IgD-negative memory B cell (primary cell): ENCODE measurements around the gene MED15. TPM values are rescaled to one million over a fixed set of nuclear protein-coding genes. Genes with fewer than 3 reads are reported as not detected.
"Not testable (repeated sequence)": the region's sequence is repeated elsewhere in the genome, so short reads cannot be mapped to it uniquely, and the experiment has no call there.

Experiments used
- H3K27ac Mint-ChIP-seq, 3 donors: one replicate each; pipeline ENCODE4 v1.8.0; 2020 to 2022; ENCODE audit warnings: mild to moderate bottlenecking in 3 of 3, mixed read lengths in 3 of 3, moderate library complexity in 1 of 3
- H3K27me3 Mint-ChIP-seq: one replicate; pipeline ENCODE4 v1.8.0; 2021; ENCODE audit warnings: mixed read lengths
- H3K36me3 Mint-ChIP-seq: one replicate; pipeline ENCODE4 v1.8.0; 2020; ENCODE audit warnings: mild to moderate bottlenecking, mixed read lengths
- H3K4me1 Mint-ChIP-seq, 3 donors: one replicate each; pipeline ENCODE4 v1.8.0; 2020 to 2022; ENCODE audit warnings: mixed read lengths in 3 of 3, mild to moderate bottlenecking in 1 of 3
- H3K4me3 Mint-ChIP-seq, 4 donors: one replicate each; pipeline ENCODE4 v1.8.0; 2020 to 2022; ENCODE audit warnings: mild to moderate bottlenecking in 4 of 4, mixed read lengths in 4 of 4, moderate library complexity in 3 of 4
- H3K9me3 Mint-ChIP-seq, 3 donors: one replicate each; pipeline ENCODE4 v1.8.0; 2020 to 2021; ENCODE audit warnings: mixed read lengths in 3 of 3, mild to moderate bottlenecking in 1 of 3
- polyA plus RNA-seq: library from polyadenylated mRNA; unstranded; fragments of 300-500 nt; fragmentation: Illumina TruSeq; gene quantifications from one replicate; pipeline ENCODE4 v1.2.3, GENCODE V29; 2021

MED15 gene
- polyA plus RNA-seq, 1 donor from 2014 or later, result 50.2 TPM

DNA sequence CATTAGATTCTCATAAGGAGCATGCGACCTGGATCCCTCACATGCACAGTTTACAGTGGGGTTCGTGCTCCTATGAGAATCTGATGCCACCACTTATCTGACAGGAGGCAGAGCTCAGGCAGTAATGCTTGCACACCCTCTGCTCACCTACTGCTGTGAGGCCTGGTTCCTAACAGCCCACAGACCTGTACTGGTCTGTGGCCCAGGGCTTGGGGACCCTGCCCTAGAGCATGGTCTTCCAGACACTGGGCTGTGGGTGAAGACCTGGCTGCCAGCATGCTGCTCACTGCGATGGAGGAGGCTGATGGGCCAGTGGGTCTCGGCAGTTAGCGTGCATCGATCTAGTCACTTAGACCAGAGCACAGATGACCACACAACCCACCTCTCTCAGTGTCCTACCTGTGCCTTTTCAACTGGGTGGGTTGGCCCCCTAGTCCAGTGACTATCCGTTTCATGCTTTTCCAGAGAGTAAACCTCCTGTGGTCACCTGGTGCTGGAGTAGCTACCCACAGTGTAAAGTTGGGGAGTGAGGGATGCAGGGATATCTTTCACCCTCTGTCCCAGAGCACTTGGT lies 21.1 kb downstream of the MED15 start:
- Mint-ChIP-seq H3K4me3 (no peak overlapping the region), H3K27ac (no peak overlapping the region), H3K4me1 (peaks cover 23 to 27% (median 26%) of the 10 kb centered on the region in 3 donors), H3K36me3 (peaks cover 6% of the 10 kb centered on the region), H3K27me3 (no peaks in the 10 kb centered on the region), H3K9me3 (no peaks in the 10 kb centered on the region)

DNA sequence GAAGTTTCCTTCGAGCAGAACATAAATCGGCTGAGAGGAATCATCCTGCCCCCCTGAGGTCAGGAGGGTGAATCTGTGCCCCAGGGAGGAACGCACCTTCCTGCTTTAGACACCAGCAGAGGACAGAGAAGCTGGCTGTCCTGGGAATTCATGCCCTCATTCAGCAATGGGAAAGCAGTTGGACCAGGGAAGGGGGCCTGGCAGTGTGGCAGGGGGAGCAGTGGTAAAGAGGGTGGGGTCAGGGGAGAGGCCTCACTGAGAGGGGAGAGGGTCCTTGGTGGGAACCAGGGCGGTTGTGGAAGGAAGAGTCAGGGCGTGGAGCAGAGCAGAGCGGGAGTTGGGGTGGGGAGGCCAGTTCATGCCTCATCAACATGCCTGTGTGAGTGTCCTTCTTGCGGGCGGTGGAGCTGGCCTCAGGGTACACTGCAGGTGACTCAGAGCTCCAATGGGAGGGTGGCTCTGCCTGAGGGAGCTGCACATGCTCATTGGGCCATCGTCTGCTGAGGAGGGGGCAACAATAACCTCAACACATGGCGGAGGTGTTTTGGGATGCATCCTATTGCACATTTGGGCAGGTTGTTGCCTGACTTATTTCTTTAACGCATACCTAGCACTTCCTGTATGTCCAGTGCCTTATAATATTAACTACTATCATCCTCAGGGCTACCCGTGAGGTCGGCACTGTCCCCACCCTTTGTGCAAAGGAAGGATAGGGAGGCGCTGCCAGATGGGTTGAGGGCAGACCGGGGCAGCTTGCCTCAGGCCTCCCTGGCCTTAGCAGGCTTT lies 23.2 kb downstream of the MED15 start:
- peaks cover 10% of the 10 kb centered on the region for H3K36me3 Mint-ChIP-seq
- no peaks in the 10 kb centered on the region for H3K27me3 Mint-ChIP-seq
- H3K27ac Mint-ChIP-seq, result no peak overlapping the region
- H3K4me1 Mint-ChIP-seq, result peaks cover 20 to 25% (median 22%) of the 10 kb centered on the region in 3 donors
- no peaks in the 10 kb centered on the region for H3K9me3 Mint-ChIP-seq
- H3K4me3 Mint-ChIP-seq, result no peak overlapping the region

DNA sequence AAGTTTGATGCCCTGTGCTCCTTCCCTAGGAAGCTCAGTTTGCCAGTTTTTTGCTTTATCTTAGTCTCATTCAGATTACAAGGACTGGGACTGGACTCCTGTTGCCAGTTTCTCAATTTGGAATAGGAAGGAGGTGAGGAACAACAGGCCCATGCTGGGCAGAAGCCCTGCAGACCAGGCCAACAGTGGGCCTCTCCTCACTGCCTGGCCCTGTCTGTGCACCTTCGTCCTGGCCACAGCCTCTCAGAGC lies 23.7 kb downstream of the MED15 start:
- Mint-ChIP-seq H3K4me3 (no peak overlapping the region), H3K27ac (no peak overlapping the region), H3K36me3 (peaks cover 10% of the 10 kb centered on the region), H3K4me1 (peaks cover 20 to 25% (median 22%) of the 10 kb centered on the region in 3 donors), H3K9me3 (no peaks in the 10 kb centered on the region), H3K27me3 (no peaks in the 10 kb centered on the region)

DNA sequence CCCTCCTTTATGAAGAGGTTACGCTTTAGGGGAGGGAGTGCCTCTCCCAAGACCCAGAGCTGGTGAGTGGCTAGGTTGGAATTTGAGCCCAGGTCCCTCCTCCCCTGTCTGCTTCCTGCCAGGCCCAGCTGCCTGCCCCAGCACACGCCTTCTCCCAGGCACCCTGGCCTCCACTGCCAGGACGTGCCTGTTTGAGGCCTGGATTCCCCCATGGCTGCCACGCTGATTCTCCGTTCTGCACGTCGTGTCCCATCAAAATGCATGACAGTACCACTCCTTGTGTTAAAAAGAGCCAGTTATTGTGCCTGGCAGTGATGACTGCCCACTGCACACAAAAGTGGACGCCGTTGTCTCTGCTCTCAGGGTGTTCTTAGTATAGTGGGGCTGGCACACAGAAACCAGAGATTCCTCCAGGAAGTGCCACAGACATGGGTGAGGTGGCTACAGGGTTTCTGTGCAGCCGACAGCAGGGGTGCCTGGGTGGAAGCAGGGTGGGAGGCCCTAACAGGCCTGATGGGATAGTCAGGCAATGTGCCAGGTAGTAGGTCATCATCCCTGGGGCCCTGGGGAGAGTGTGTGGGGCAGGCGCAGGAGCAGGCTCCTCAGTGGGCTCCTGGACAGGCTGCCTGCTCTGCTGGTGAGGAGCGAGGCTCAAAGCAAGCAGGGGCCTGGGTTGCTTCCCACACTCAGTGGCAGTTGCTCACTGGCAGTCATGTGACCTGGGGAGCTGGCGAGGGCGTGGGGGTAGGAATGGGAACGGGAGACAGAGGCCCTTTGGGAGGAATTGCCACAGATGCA lies 24.2 kb downstream of the MED15 start:
- no peaks in the 10 kb centered on the region for H3K27me3 Mint-ChIP-seq
- H3K4me1 Mint-ChIP-seq, result peaks cover 18 to 22% (median 20%) of the 10 kb centered on the region in 3 donors
- H3K4me3 Mint-ChIP-seq, result peak overlapping the region in 2 of 4 donors; percentile 63
- H3K27ac Mint-ChIP-seq, result peak overlapping the region in 1 of 3 donors; percentile 59
- peaks cover 8% of the 10 kb centered on the region for H3K36me3 Mint-ChIP-seq
- no peaks in the 10 kb centered on the region for H3K9me3 Mint-ChIP-seq

GRCh38 chr22:20532256-20532993 lies 25.0 kb downstream of the MED15 start:
- no peaks in the 10 kb centered on the region for H3K9me3 Mint-ChIP-seq
- peak overlapping the region in 1 of 3 donors; percentile 59 for H3K27ac Mint-ChIP-seq
- no peaks in the 10 kb centered on the region for H3K27me3 Mint-ChIP-seq
- H3K4me3 Mint-ChIP-seq, result peak overlapping the region in 1 of 4 donors; percentile 63
- H3K4me1 Mint-ChIP-seq, result peaks cover 13 to 17% (median 13%) of the 10 kb centered on the region in 3 donors
- peaks cover 8% of the 10 kb centered on the region for H3K36me3 Mint-ChIP-seq

DNA sequence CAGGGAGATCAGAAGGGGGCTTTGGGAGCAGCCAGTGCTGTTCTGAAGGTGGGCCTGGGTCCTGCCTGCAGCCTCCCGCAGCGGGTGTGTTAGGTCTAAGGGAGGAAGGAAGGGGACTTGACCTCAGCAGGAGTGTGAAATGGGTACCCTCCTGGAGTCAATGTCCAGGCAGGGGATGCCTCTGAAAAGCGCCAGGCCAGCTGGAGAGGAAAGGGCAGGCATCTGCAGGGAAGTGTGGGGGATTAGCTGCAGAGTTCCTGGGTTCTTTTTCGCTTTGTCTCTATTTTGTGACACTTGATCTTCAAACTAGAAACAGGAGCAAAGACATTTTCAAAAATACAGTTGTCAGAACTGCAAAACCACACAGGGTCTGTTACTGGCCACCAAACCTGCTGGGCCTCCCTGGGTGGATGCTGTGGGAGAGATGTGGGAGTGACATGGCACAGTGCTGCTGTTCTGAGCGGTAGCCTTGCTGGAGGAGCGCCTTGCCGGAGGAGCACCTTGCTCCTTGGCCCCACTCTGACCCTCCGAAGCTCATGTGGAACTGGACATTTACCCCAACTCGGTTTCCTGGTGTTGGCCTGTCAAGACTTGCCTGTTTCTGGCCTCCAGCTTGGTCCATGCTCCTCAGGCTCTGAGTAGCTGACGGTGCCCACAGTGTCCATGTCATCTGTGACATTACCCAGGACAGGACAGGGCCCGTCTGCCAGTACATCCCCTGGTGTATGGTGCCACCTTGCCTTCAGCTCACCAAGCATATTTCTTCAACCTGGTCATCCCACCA lies 25.9 kb downstream of the MED15 start:
- Mint-ChIP-seq H3K27me3 (no peaks in the 10 kb centered on the region), H3K27ac (no peak overlapping the region), H3K36me3 (peaks cover 4% of the 10 kb centered on the region), H3K4me1 (peaks cover 11 to 17% (median 13%) of the 10 kb centered on the region in 3 donors), H3K9me3 (no peaks in the 10 kb centered on the region), H3K4me3 (peak overlapping the region in 1 of 4 donors; percentile 54)

DNA sequence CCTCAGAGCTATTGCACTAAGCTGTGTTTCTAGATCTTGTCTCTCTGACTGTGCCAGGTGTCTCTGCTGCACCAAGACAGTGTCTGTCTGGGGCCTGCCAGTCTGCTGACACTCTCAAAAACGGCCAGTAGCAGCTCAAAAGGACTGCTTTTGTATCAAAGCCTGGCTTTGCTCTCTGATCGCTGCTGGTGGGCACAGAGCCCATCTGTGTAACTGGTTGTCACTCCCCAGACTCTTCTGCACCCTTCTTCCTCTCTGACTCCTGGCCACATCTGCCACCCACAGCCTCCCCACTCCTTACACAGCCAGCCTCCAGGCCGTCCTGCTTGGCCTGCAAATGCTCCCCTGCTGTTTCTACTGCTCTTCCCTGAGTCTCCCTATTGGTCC lies 26.5 kb downstream of the MED15 start:
- Mint-ChIP-seq H3K27me3 (no peaks in the 10 kb centered on the region), H3K36me3 (peaks cover 4% of the 10 kb centered on the region), H3K4me3 (no peak overlapping the region), H3K9me3 (no peaks in the 10 kb centered on the region), H3K4me1 (peaks cover 11 to 17% (median 13%) of the 10 kb centered on the region in 3 donors), H3K27ac (peak overlapping the region in 1 of 3 donors; percentile 11)

DNA sequence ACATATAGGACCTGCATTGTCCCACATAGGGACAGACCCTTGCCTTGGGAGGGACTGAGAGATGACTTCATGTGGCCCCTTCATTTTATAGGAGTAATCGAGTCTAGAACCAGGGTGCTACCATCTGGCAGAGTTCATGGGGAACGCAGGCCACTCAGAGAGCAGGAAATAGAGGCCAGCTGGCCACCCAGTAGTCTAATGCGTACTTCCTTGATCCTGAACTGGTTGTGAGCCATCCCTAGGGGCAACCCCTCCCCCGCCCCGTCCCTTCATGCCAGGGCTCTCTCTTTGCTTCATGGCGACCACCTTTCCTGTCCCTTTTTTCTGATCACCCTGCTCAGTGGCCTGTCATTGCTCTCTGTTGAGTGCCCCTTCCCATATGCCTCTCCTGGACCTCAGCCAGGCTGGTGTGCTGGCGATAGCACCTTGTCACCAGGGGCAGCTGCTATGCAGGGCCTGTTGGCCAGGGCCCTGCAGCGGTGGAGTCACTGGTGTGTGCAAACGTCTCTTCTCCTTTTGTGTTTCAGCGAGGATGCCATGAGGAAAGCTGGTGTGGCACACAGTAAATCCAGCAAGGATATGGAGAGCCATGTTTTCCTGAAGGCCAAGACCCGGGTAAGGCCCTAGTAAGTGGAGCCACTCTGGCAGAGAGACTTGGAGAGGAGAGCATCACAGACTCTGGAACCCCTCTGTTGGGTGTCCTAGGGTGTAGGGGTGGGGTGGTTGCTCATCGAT lies 29.3 kb downstream of the MED15 start:
- peaks cover 10 to 13% (median 11%) of the 10 kb centered on the region in 3 donors for H3K4me1 Mint-ChIP-seq
- peak overlapping the region in 2 of 3 donors; percentile 67 to 71 for H3K27ac Mint-ChIP-seq
- peak overlapping the region in 1 of 4 donors; percentile 35 for H3K4me3 Mint-ChIP-seq
- no peaks in the 10 kb centered on the region for H3K27me3 Mint-ChIP-seq
- H3K36me3 Mint-ChIP-seq, result peaks cover 7% of the 10 kb centered on the region
- no peaks in the 10 kb centered on the region for H3K9me3 Mint-ChIP-seq

DNA sequence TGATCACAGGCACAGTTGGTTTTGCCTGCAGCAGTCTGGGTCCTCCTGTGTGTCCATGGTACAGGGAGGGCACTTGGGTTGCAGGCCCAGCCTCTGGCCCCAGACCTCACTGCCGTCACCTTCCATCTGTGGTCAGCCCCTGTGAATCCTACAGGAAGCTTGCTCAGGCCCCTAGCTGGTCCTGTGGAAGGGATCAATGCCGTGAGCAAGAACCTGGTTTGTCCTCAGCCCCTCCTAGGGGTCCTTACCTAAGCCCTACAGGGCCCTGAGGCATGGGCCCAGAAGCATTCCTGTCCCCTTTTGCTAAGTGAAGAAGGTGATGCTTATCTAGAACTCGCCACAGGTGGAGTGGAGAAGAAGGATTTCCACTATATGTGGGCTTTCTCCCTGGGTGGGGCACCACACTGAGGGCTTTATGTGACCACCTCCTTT lies 29.9 kb downstream of the MED15 start:
- Mint-ChIP-seq H3K27ac (peak overlapping the region in 1 of 3 donors; percentile 67), H3K36me3 (peaks cover 7% of the 10 kb centered on the region), H3K4me3 (no peak overlapping the region), H3K9me3 (no peaks in the 10 kb centered on the region), H3K4me1 (peaks cover 7 to 13% (median 12%) of the 10 kb centered on the region in 3 donors), H3K27me3 (no peaks in the 10 kb centered on the region)

DNA sequence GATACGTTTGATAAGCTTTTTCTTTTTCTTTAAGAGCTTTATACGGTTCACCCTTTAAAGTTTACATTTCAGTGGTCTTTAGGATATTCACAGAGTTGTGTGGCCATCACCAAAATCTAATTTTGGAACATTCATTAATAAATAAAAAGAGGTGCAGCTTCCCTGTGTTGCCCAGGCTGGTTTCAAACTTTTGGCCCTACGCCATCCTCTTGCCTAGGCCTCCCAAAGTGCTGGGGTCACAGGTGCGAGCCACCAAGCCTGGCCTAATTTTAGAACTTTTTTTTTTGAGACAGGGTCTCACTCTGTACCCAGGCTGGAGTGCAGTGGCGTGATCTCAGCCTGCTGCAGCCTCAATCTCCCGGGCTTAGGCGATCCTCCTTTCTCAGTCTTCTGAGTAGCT lies 30.6 kb downstream of the MED15 start:
- no peaks in the 10 kb centered on the region for H3K27me3 Mint-ChIP-seq
- H3K27ac Mint-ChIP-seq, result no peak overlapping the region
- H3K4me3 Mint-ChIP-seq, result no peak overlapping the region
- H3K9me3 Mint-ChIP-seq, result no peaks in the 10 kb centered on the region
- H3K36me3 Mint-ChIP-seq, result peaks cover 7% of the 10 kb centered on the region
- H3K4me1 Mint-ChIP-seq, result peaks cover 3 to 14% (median 12%) of the 10 kb centered on the region in 3 donors

- H3K4me3 Mint-ChIP-seq, H3K27ac Mint-ChIP-seq, H3K36me3 Mint-ChIP-seq, H3K9me3 Mint-ChIP-seq, H3K27me3 Mint-ChIP-seq: not testable (repeated sequence)
- peaks cover 2 to 12% (median 9%) of the 10 kb centered on the region in 3 donors for H3K4me1 Mint-ChIP-seq
These were observed 31.5 kb downstream of the MED15 start for GRCh38 chr22:20538875-20539274.

- H3K4me3 Mint-ChIP-seq, result no peak overlapping the region
- no peaks in the 10 kb centered on the region for H3K9me3 Mint-ChIP-seq
- H3K4me1 Mint-ChIP-seq, result peaks cover 0 to 10% (median 6%) of the 10 kb centered on the region in 3 donors
- H3K27me3 Mint-ChIP-seq, result no peaks in the 10 kb centered on the region
- no peak overlapping the region for H3K27ac Mint-ChIP-seq
- peaks cover 8% of the 10 kb centered on the region for H3K36me3 Mint-ChIP-seq
These were observed 34.6 kb downstream of the MED15 start for GRCh38 chr22:20542055-20542454.

- Mint-ChIP-seq H3K27me3 (no peaks in the 10 kb centered on the region), H3K4me1 (peaks cover 0 to 10% (median 6%) of the 10 kb centered on the region in 3 donors), H3K36me3 (peaks cover 8% of the 10 kb centered on the region), H3K9me3 (no peaks in the 10 kb centered on the region), H3K4me3 (no peak overlapping the region), H3K27ac (no peak overlapping the region)
These were observed 35.3 kb downstream of the MED15 start for GRCh38 chr22:20542736-20543135.

GRCh38 chr22:20545318-20545634 lies 37.9 kb downstream of the MED15 start:
- not testable (repeated sequence) for H3K27me3 Mint-ChIP-seq, H3K4me3 Mint-ChIP-seq, H3K36me3 Mint-ChIP-seq, H3K9me3 Mint-ChIP-seq
- Mint-ChIP-seq H3K27ac (peak overlapping the region in 1 of 3 donors; percentile 88), H3K4me1 (peaks cover 15 to 32% (median 24%) of the 10 kb centered on the region in 3 donors)
